Glomerular visceral epithelial cell (primary cell): ENCODE results near the gene XKR3.
"Not testable (repeated sequence)": the region's sequence is repeated elsewhere in the genome, so short reads cannot be mapped to it uniquely, and the experiment has no call there.

ENCODE experiments used
- DNase-seq: peaks from one replicate; pipeline ENCODE4 v3.0.0-alpha.2; 2016; ENCODE audit errors: extremely low spot score

The XKR3 gene

DNA sequence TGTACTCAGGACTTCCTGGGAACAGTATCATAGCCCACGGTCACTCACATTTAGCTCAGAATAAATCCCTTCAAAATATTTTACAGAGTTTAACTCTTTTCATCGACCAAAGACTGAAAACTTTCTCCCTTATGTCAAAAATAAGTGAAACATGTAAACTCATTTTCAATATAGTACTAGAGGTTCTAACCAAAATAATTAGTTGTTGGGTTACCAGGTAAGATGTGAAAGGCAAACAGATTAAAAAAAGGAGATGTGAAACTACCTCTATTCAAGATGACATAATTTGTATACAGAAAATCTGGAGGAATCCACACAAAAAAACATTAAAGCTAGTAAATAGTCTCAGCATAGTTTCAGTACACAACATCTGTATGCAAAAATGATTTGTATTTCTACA is 20.3 kb downstream of the XKR3 start:
- DNase-seq = no peak

DNA sequence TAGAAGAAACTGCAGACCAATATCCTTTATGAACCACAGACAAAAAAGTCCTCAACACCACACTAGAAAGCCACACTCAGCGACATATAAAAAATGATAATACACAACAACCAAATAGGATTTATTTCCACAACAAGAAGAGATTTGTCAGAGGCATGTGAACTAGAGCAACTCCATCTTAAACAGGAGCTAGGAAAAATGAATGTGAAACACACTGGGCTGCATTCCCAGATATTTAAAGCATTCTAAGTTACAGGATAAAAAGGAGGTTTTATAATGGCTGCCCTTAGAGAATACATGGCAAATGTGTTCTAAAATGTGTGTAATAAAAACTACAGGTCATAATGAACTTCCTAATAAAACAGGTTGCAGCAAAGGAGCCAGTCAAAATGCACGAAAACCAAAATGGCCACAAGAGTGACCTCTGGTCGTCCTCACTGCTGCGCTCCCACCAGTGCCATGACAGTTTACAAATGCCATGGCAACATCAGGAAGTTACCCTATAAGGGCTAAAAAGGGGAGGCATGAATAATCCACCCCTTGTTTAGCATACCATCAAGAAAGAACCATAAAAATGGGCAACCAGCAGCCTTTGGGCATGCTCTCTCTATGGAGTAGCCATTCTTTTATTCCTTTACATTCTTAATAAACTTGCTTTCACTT is 21.8 kb downstream of the XKR3 start:
- DNase-seq = no peak

DNA sequence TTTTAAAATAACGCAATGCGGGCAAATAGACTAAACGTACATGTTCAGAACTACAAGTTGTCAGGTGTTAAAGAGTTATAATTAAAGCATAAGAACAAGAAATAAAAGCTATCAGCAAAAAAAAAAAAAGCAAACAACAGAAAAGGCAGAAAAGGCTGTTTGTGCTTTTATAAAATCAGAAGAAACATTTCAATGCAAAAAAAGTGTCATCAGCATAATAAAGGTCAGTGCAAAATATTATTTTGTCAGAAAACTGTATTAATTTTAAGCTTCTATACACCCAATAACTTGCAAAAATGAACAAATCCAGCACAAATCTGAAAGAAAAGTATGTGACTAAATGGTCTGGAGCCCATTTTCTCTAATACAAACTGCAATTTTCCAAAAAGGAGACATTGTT is 23.6 kb downstream of the XKR3 start:
- no peak for DNase-seq

DNA sequence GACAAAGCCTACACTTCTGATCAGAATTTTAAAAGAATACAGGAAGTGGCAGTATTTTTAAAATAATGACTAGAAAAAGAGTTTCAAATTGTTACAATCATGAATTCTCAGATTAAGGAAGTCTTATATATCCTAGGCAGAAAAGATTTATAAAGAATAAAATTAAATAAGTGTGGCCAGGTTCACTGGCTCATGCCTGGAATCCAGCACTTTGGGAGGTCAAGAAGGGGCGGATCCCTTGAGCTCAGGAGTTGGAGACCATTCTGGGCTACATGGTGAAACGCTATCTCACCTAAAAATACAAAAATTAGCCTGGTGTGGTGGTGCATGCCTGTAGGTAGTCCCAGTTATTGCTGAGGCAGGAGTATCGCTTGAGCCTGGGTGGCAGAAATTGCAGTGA is 24.1 kb downstream of the XKR3 start:
- DNase-seq = no peak

DNA sequence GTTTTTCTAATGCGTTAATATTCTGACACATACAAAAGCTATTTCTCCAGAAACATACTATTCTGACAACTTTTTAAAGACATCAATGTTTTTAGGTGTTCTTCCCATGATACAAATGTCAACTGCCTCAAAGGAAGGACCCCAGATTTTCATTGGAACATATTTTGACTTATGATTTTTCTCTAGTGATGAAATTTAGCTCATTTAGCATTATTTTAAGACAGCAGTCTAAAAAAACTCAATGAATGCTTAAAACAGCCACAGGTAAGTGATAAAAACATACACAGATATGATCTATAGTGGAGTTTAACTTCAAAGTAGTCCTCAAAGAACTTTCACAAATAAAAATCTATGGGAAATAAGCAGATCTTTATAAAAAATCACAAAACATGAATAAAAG is 24.9 kb downstream of the XKR3 start:
- no peak for DNase-seq

DNA sequence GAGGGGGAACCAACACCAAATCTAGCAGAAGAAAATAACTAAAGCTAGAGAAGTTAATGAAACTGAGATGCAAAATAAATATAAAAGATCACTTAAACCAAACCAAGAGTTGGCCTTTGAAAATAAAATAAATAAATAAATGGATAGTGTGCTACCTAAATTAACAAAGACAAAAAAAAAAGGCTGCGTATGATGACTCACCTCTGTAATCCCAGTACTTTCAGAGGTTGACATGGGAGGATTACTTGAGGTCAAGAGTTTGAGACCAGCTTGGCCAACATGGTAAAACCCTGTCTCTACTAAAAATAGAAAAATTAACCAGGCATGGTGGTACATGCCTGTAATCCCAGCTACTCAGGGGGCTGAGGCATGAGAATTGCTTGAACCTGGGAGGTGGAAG is 29.7 kb downstream of the XKR3 start:
- DNase-seq = not testable (repeated sequence)

DNA sequence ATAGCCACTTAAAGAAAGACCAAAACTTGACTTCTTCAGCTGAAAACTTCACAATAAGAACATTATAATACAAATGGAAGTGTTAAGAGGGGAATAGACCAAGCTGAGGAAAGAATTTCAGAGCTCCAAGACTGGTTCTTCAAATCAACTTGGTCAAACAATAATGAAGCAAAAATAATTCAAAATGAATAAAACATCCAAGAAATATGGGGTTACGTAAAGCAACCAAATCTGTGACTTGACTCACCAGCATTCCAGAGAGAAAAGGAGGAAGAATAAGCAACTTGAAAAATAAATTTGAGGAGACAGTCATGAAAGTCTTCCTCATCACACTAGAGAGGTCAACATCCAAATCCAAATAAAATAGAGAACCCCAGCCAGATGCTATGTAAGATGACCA is 31.4 kb downstream of the XKR3 start:
- DNase-seq = no peak

DNA sequence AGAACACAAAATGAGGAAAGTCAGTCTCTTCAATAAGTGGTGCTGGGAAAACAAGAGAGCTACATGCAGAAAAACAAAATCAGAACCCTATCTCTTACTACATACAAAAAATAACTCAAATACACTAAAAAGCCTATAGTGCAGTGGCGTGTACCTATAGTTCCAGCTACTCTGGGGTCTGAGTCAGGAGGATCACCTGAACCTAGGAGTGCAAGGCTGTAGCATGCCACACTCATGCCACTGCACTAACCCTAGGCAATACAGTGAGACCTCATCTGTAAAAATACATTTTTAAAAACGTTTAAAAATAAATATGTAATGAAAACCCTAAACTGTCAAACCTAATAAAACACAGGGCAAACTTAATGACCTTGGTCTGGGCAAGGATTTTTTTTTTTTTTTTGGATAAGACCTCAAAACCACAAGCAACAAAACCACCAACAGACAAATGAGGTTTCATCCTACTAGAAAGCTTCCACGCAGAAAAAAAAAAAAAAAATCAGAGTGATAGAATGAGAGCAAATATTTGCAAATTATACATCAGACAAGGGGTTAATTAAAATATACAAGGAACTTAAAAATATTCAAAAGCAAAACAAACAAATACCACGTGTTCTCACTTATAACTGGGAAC is 35.2 kb downstream of the XKR3 start:
- no peak for DNase-seq

DNA sequence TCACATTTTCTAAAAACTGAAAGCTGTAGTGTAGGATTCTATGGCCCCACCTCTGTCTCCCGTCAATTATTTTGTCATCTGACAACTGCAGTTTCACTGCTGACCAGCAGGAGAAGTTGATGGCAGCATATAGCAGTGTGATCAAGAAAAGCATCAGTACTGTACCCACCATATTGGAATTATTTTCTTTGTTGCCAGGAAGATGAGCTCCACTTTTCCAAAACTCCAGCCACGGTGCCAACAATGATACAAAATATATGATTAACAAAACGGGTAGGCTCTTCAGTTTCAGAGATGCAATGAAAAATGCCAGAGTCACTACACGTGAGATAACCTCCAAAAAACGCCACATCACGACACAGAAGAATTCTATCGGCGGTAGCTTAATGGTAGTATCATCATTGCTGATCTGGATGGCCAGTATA is 41.3 kb downstream of the XKR3 start:
- DNase-seq = no peak

DNA sequence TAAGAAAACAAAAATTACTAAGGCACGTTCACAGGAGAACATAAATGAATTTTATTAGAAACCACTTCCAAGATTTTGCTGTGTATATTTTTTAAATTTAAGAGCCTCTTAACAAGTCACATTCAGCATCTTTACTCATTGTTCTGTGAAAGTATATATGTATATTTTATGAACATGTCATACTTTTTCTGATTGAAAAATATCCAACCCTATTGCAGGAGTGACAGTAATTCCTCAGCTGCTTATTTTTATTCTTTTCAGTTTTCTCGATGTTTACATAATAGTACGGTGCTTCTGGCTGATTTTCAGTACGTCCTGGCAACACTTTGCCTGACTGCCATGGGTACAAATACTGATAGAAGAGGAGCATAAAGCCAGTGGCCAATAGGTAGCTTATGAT is 41.8 kb downstream of the XKR3 start:
- DNase-seq = no peak

DNA sequence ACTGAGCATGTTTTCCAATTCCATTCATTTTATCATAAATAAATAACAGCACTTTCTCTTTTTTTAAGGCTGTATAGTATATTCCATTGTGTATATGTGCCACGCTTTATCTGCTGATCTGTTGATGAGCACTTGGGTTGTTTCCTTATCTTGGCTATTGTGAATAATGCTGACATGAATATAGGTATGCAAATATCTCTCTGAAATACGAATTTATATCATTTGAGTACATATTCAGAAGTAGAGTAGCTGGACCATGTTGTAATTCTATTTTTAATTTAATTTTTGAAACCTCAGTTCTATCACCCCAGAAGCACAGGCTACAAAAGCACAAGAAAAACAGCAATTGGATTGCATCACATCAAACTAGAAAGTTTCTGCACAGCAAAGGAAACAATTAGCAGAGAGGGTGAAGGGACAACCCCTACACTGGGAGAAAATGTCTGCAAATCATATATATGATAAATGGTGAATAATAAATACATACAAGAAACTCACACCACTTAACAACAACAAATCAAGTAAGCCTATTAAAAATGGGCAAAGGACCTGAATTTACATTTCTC is 43.4 kb downstream of the XKR3 start:
- no peak for DNase-seq

DNA sequence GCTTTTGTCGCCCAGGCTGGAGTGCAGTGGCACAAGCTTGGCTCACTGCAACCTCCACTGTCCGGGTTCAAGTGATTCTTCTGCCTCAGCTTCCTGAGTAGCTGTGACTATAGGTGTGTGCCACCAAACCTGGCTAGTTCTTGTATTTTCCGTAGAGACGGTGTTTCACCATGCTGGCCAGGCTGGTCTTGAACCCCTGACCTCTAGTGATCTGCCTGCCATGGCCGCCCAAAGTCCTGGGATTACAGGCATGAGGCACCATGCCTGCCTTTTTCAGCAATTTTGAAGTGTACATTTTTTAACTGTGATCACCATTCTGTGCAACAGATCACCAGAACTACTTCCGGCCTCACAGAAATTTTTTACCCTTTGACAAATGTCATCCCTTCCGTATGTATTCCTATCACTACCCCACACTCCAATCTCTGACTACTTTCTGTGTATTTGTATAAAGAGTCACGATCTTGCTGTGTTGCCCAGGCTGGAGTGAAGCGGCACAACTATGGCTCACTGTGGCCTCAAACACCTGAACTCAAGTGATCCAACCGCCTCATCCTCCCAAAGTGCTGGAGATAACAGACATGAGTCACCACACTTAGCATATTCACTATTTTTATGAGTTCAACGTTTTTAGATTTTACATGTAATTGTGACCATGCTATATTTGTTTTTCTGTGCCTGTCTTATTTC is 44.0 kb downstream of the XKR3 start:
- no peak for DNase-seq

DNA sequence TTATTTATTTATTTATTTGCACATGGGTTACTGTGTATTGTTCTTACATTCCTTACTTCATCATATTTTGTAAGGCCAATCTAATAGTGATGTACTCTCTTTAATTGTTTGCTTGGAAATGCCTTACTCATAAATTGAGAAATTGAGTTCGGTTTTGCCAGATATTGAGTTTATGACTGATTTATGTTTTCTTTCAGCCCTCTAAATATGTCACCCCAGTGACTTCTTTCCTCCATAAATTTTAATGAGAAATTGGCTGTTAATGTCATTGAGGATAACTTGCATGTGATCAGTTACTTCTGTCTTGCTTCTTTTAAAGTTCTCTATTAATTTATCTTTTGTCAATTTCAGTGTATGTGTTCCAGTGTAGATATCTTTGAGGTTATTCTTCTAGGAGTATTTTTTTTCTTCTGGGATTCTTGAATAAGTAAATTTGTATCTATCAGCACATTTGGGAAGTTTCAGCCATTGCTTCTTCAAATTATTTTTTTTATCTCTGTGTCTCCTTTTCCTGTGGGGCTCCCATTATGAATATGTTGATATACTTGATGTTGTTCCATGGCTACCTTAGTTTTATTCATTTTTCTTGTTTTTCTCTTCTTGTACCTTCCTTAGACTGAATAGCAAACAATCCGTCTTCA is 47.8 kb downstream of the XKR3 start:
- DNase-seq = no peak

DNA sequence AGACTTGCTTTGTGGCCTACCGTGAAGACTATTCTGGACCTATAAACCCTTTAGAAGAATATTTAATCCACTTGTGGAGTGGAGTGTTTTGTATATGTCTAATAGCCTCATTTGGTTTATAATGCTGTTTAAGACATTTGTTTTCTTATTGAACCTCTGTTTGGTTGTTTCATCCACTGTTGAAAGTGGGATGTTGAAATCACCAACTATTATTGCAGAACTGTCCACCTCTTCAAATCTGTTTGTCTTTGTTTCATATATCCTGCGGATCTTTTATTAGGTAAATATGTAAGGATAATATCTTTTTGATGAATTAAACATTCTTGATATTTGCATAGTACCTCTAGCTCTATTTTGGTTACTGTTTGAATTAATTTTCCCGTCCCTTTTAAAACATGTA is 49.1 kb downstream of the XKR3 start:
- DNase-seq = no peak

DNA sequence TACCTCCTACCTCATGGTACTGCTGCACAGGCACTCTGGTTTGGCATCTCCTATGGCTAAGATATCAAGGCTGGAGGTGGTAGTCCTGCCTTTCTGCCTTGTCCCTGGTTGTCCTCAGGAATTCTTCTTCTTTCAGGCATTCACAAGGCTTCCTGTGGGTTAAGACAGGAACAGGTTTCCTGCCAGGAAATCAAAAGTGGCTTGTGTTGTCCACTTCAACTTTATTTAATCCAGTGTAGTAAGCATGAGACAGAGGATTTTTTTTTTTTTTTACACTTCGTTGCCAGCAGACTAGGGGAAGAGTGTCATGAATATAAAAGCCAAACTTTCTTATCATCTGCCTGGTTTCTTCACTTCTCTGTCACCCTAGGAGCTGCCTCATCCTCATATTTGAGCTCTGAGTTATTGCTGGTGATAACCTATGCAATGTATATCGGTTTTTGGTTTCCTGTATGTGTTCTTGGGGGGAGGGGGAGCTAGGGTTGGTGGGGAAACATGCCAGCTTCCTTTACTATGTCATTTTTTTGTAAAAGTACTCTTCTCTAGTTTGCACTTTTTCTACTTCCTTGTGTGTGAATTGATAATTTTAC is 50.2 kb downstream of the XKR3 start:
- DNase-seq = no peak

DNA sequence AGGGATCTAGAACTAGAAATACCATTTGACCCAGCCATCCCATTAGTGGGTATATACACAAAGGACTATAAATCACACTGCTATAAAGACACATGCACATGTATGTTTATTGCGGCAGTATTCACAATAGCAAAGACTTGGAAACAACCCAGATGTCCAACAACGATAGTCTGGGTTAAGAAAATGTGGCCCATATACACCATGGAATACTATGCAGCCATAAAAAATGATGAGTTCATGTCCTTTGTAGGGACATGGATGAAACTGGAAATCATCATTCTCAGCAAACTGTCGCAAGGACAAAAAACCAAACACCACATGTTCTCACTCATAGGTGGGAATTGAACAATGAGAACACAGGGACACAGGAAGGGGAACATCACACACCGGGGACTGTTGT is 53.6 kb downstream of the XKR3 start:
- not testable (repeated sequence) for DNase-seq

DNA sequence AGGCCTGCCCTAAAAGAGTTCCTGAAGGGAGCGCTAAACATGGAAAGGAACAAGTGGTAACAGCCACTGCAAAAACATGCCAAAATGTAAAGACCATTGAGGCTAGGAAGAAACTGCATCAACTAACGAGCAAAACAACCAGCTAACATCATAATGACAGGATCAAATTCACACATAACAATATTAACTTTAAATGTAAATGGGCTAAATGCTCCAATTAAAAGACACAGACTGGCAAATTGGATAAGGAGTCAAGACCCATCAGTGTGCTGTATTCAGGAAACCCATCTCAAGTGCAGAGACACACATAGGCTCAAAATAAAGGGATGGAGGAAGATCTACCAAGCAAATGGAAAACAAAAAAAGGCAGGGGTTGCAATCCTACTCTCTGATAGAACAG is 57.3 kb downstream of the XKR3 start:
- not testable (repeated sequence) for DNase-seq

DNA sequence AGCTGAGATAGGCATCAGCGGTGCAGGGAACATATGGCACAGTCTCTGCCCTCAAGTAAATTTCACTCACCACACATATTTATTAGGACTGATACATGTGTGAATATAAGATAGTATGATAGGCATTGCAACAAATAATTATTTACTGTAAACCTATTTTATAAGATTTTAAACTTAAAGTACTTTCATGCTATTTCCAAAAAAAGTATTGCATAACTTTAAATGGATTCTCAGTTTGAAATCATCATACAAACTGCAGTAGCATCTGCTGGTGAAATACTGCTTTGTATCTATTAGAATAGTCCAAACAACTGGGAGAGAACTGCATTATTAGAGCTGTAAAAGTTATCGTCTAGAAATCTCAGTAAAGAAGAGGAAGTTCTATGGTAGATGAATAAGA is 63.0 kb downstream of the XKR3 start:
- DNase-seq = not testable (repeated sequence)

DNA sequence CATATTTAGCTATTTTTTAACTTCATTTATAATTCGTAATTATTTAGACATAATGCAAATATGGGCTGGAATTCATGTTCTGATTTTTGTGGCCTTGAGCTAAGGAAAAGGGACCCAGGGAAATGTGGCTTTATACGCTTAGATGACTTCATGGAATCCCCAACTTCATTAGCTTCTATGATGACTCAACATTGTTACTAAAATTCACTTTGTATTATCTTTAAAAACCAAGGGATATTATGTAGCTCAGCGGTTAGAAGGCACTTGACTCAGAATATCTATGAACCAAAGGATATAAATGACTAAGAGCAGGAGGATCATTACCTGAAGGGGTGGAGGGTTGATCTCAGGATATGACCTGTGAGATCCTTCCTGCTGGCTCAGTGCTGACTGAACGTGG is 64.8 kb downstream of the XKR3 start:
- not testable (repeated sequence) for DNase-seq

DNA sequence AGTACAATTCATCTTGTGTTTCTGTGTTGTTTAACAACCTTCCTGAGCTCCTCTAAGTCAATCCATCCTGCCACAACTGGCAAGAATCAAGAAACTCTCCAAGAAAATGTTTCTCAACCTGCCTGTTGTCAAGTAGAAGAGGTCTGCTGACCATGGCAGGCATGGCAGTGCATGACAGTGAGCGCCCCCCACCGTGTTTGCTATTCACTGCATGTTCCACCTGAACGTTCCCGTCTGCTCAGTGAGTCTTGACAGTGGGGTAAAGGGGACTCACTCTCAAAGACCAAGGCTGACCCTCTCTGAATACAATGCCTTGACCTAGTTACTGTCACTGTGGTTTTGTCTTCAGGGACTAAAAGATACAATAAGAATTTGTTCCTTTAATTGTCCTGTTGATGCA is 75.9 kb downstream of the XKR3 start:
- not testable (repeated sequence) for DNase-seq

DNA sequence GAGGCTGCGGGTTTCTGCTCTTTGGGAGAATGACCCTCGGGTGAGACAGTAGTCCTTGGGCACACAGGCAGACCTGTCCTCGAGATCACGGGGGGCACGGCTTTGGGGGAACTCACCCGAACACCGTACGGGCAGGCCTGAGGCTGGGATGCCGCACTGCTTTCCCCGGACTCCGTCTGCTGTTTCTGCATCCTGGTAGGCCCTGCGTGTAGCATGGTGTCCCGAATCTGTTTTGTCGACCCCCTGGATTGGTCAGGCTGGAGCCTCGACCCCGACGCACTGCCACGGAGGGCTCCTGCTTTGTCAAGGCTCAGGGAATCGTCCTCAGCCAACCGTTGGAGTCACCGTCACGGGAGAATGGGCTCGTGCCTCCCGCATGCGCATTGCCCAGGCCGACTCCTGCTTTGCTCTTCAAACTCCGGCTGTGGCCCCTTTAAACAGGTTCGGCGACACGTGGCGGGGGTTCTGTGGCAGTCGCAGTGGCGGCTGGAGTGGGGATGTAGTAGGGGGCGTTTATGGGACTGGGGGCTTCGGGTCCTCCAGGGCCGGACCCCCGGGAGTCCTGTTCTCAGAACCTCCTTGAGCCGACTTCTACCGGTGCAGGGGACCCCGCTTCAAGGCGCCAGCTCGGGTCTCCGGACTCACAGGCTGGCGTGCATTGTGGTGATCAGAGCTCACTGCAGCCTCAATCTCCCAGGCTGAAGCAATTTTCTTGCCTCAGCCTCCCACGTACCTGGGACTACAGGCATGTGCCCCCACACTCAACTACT is 76.9 kb downstream of the XKR3 start:
- DNase-seq = not testable (repeated sequence)
